PC-9 (cell line): ENCODE results near the gene NR2C2. TPM values are rescaled to one million over a fixed set of nuclear protein-coding genes. Genes with fewer than 3 reads are reported as not detected.

Experiments
- BruUV-seq: library from RNA; stranded (reverse); fragments of 400-500 nt; replicated peaks from 2 replicates; lab custom pipeline; 2021; lab: Mats Ljungman, UMichigan
- CTCF ChIA-PET: fragments of 300-600 bp; sonication (Branson Sonifier 250); formaldehyde crosslinking; loops from one replicate; lab custom pipeline; 2022; ENCODE audit warnings: antibody characterized with exemption; lab: Charles Lee
- POLR2A ChIA-PET: fragments of 300-600 bp; sonication (Branson Sonifier 250); formaldehyde crosslinking; loops from one replicate; lab custom pipeline; 2022; ENCODE audit warnings: antibody characterized with exemption; ENCODE audit not compliant: unreplicated experiment; lab: Charles Lee
- DNase-seq, 2 experiments: peaks; one replicate each; pipeline versions ENCODE4 v3.0.0 to v3.0.0-alpha.2; 2015 to 2022; ENCODE audit warnings: mixed read lengths in 1 of 2
- H2AFZ ChIP-seq: fragments of 200-600 bp; sonication (generic); 2 replicates; pipeline ENCODE4 v1.8.1; 2017; ENCODE audit warnings: antibody characterized with exemption
- H3F3A ChIP-seq: fragments of 200-600 bp; sonication (generic); 2 replicates; pipeline ENCODE4 v1.8.1; 2017; ENCODE audit warnings: antibody characterized with exemption, mild to moderate bottlenecking, low read depth; ENCODE audit not compliant: insufficient read depth
- H3K27ac ChIP-seq: fragments of 200-600 bp; sonication (generic); 2 replicates; pipeline ENCODE4 v1.6.1; 2016; ENCODE audit warnings: mixed run types
- H3K27me3 ChIP-seq: fragments of 200-600 bp; sonication (generic); 2 replicates; pipeline ENCODE4 v1.6.1; 2016; ENCODE audit warnings: low read depth, mixed run types; ENCODE audit not compliant: insufficient read depth
- H3K36me3 ChIP-seq: fragments of 200-600 bp; sonication (generic); 2 replicates; pipeline ENCODE4 v1.6.1; 2016; ENCODE audit warnings: low read depth, mixed run types
- H3K4me1 ChIP-seq: fragments of 200-600 bp; sonication (generic); replicated peaks from 2 replicates; pipeline ENCODE4 v1.6.1; 2016; ENCODE audit warnings: mixed run types; ENCODE audit not compliant: insufficient read depth
- H3K4me2 ChIP-seq: fragments of 200-600 bp; sonication (generic); 2 replicates; pipeline ENCODE4 v1.6.1; 2017; ENCODE audit warnings: mixed run types
- H3K4me3 ChIP-seq: fragments of 200-600 bp; sonication (generic); 2 replicates; pipeline ENCODE4 v1.6.1; 2016; ENCODE audit warnings: mixed run types
- H3K79me2 ChIP-seq: fragments of 200-600 bp; sonication (generic); 2 replicates; pipeline ENCODE4 v1.6.1; 2017; ENCODE audit warnings: low read depth, mixed run types
- H3K9me2 ChIP-seq: fragments of 200-600 bp; sonication (generic); 2 replicates; pipeline ENCODE4 v1.8.1; 2017; ENCODE audit warnings: mild to moderate bottlenecking; ENCODE audit not compliant: insufficient read depth
- H3K9me3 ChIP-seq: fragments of 200-600 bp; sonication (generic); 2 replicates; pipeline ENCODE4 v1.8.1; 2016; ENCODE audit warnings: low read depth; ENCODE audit not compliant: insufficient read depth
- H4K20me1 ChIP-seq: fragments of 200-600 bp; sonication (generic); 2 replicates; pipeline ENCODE4 v1.8.1; 2017; ENCODE audit not compliant: insufficient read depth
- CTCF ChIP-seq: fragments of 200-600 bp; sonication (generic); conservative IDR thresholded peaks from 2 replicates; pipeline ENCODE4 v1.6.1; 2017; ENCODE audit warnings: mixed run types, antibody characterized with exemption, mild to moderate bottlenecking, moderate library complexity
- EZH2 ChIP-seq: fragments of 200-600 bp; sonication (generic); IDR thresholded peaks from 2 replicates; pipeline ENCODE4 v1.8.0; 2017; ENCODE audit warnings: antibody characterized with exemption, low read depth
- intact Hi-C: fragments of 100-400 bp; cut with micrococcal nuclease; formaldehyde crosslinking; loops from one replicate; pipeline ENCODE4 v1.10.0; 2022; ENCODE audit not compliant: unreplicated experiment
- total RNA-seq: library from RNA; stranded (reverse); gene quantifications from 2 replicates; pipeline ENCODE4 v1.2.3, GENCODE V29; 2021

The NR2C2 gene
- total RNA-seq, 1 experiment from 2014 or later = 44.1 TPM

GRCh38 chr3:15096046-15096445 is 148.7 kb downstream of the NR2C2 start:
- H3K9me3 ChIP-seq = no peaks in the 10 kb centered on the region
- DNase-seq = no peak
- H2AFZ ChIP-seq = no peak overlapping the region
- no TSS peak for BruUV-seq
- H3K4me2 ChIP-seq = no peak overlapping the region
- no peak overlapping the region for H3K27ac ChIP-seq
- H3K36me3 ChIP-seq = peaks cover 8% of the 10 kb centered on the region; the same call in 1 of the 2 replicates
- H3K4me1 ChIP-seq = peaks cover 14% of the 10 kb centered on the region
- H3K79me2 ChIP-seq = peaks cover 26% of the 10 kb centered on the region
- intact Hi-C loops = no loop called here
- peaks cover 3% of the 10 kb centered on the region; the same call in 1 of the 2 replicates for H3F3A ChIP-seq
- no peaks in the 10 kb centered on the region for H3K9me2 ChIP-seq
- no peaks in the 10 kb centered on the region for H4K20me1 ChIP-seq
- H3K4me3 ChIP-seq = no peak overlapping the region
- ChIA-PET POLR2A (no interaction called here), CTCF (no interaction called here)
- H3K27me3 ChIP-seq = no peaks in the 10 kb centered on the region
- TF ChIP-seq CTCF (no peak), EZH2 (no peak)

GRCh38 chr3:15097891-15098290 is 150.5 kb downstream of the NR2C2 start:
- Histone ChIP-seq H3K9me3 (no peaks in the 10 kb centered on the region), H3K27ac (no peak overlapping the region), H3F3A (peaks cover under 1% of the 10 kb centered on the region), H2AFZ (peak overlapping the region; percentile 95; the same call in 1 of the 2 replicates), H3K36me3 (peaks cover 8% of the 10 kb centered on the region; the same call in 1 of the 2 replicates), H3K27me3 (no peaks in the 10 kb centered on the region), H3K79me2 (peaks cover 26% of the 10 kb centered on the region), H3K4me1 (peaks cover 14% of the 10 kb centered on the region), H3K4me2 (peak overlapping the region; percentile 94), H3K9me2 (no peaks in the 10 kb centered on the region), H4K20me1 (no peaks in the 10 kb centered on the region), H3K4me3 (peak overlapping the region; percentile 98)
- CTCF ChIA-PET = interaction anchor here (0.6 to 0.7 kb wide), 2 partner anchors 38 to 602 kb away, joined by 3 to 6 read pairs; no protein-coding TSS in a partner anchor
- POLR2A ChIA-PET = interaction anchor here (0.5 to 0.6 kb wide), 2 partner anchors 109 to 513 kb away, joined by 5 read pairs; no protein-coding TSS in a partner anchor
- TF ChIP-seq CTCF = no peak
- TF ChIP-seq EZH2 = no peak
- BruUV-seq = no TSS peak
- DNase-seq = no peak
- intact Hi-C loops = no loop called here

Other genes with a start within 250 kb of the NR2C2 start
- gene FGD5, start 128.6 kb upstream of the NR2C2 start, total RNA-seq = not detected in 2 replicates
- gene MRPS25, start 117.7 kb downstream of the NR2C2 start, total RNA-seq = 47.8 and 53.3 TPM in 2 replicates
- 20.6 and 20.7 TPM in 2 replicates for gene RBSN, start 151.6 kb downstream of the NR2C2 start, total RNA-seq